Upper lobe of left lung (tissue), 6 donors: ENCODE results near the gene TMEM129. TPM values are rescaled to one million over a fixed set of nuclear protein-coding genes. Genes with fewer than 3 reads are reported as not detected.

ENCODE experiments used
- ATAC-seq, 2 donors: fragments of 200-7000 bp; cut with Tn5 transposase; one replicate each; pipeline ENCODE4 v1.9.1; 2022; ENCODE audit warnings: mild to moderate bottlenecking in 2 of 2, moderate library complexity in 2 of 2; ENCODE audit not compliant: low FRiP score in 2 of 2
- DNase-seq, 2 donors: peaks; one replicate each; pipeline ENCODE4 v3.0.0-alpha.2; 2019 to 2020
- H3K27ac ChIP-seq, 4 donors: fragments of 200-600 bp; sonication (generic); one replicate each; pipeline ENCODE4 v1.5.1; 2016 to 2019
- H3K27me3 ChIP-seq, 4 donors: fragments of 200-600 bp; sonication (generic); one replicate each; pipeline ENCODE4 v1.5.1; 2017 to 2019
- H3K36me3 ChIP-seq, 4 donors: fragments of 200-600 bp; sonication (generic); one replicate each; pipeline ENCODE4 v1.5.1; 2016 to 2019
- H3K4me1 ChIP-seq, 4 donors: fragments of 200-600 bp; sonication (generic); one replicate each; pipeline ENCODE4 v1.5.1; 2018 to 2019
- H3K4me3 ChIP-seq, 4 donors: fragments of 200-600 bp; sonication (generic); one replicate each; pipeline ENCODE4 v1.5.1; 2017 to 2019; ENCODE audit warnings: mild to moderate bottlenecking in 2 of 4, moderate library complexity in 1 of 4
- H3K9me3 ChIP-seq, 4 donors: fragments of 200-600 bp; sonication (generic); one replicate each; pipeline ENCODE4 v1.5.1; 2018 to 2019
- CTCF ChIP-seq, 6 experiments: fragments of 450-650 bp in 4 of 6; fragments of 200-600 bp in 2 of 6; sonication (generic) in 2 of 6; IDR thresholded peaks; one replicate each; pipeline ENCODE4 v1.5.1; 2016 to 2019; ENCODE audit warnings: antibody characterized with exemption in 6 of 6
- EP300 ChIP-seq, 4 donors: sonication (generic); formaldehyde crosslinking; IDR thresholded peaks; one replicate each; pipeline ENCODE4 v1.5.1; 2017; ENCODE audit warnings: antibody characterized with exemption in 4 of 4, control low read depth in 2 of 4
- POLR2A ChIP-seq, 4 donors: fragments of 450-650 bp; IDR thresholded peaks; one replicate each; pipeline ENCODE4 v1.5.1; 2016 to 2017; ENCODE audit warnings: antibody characterized with exemption in 4 of 4, mild to moderate bottlenecking in 2 of 4
- POLR2AphosphoS5 ChIP-seq, 2 donors: sonication (generic); formaldehyde crosslinking; IDR thresholded peaks; one replicate each; pipeline ENCODE4 v1.5.1; 2017; ENCODE audit warnings: antibody characterized with exemption in 2 of 2
- WGBS, 2 donors: methylation state at CpG; one replicate each; pipeline ENCODE4 v1.1.5; 2017 to 2018; 5-methylcytosine and 5-hydroxymethylcytosine counted together
- total RNA-seq, 6 donors: library from RNA; depleted of rRNA in 4 of 6; stranded (reverse); fragments of >200 nt in 4 of 6; gene quantifications; one replicate each; pipeline versions ENCODE4 v1.1.0 to v1.2.1, GENCODE V29; 2016 to 2021
- donor health status: DM: no; HTN: no; CAD: no; lungs with moderate emphysema.
- donor health status: DM: no; HTN: yes; CAD: no; lungs with severe emphysema.

The TMEM129 gene
- total RNA-seq, 6 donors from 2014 or later = 38.9 to 99.1 (median 49.6) TPM

- H3K27ac ChIP-seq = no peak overlapping the region
- TF ChIP-seq EP300 (IDR thresholded peaks at IDR 0.05) (no peak), POLR2A (IDR thresholded peaks at IDR 0.05) (no peak)
- H3K36me3 ChIP-seq = no peaks in the 10 kb centered on the region
- peaks cover 0 to 8% (median 1%) of the 10 kb centered on the region in 4 donors for H3K27me3 ChIP-seq
- H3K4me3 ChIP-seq = no peak overlapping the region
- WGBS, 2 donors = 86 to 89% methylated on average over 13 to 20 of the region's 20 CpGs
- DNase-seq = no peak
- ATAC-seq = no peak
- peaks cover 36 to 53% (median 37%) of the 10 kb centered on the region in 4 donors for H3K4me1 ChIP-seq
- H3K9me3 ChIP-seq = no peaks in the 10 kb centered on the region
These were observed 41.3 kb upstream of the TMEM129 start for GRCh38 chr4:1762264-1763010.

- Histone ChIP-seq H3K9me3 (no peaks in the 10 kb centered on the region), H3K27me3 (no peaks in the 10 kb centered on the region), H3K36me3 (no peaks in the 10 kb centered on the region), H3K4me3 (no peak overlapping the region), H3K27ac (peak overlapping the region in 2 of 4 donors; percentile 63 to 79), H3K4me1 (peaks cover 27 to 43% (median 29%) of the 10 kb centered on the region in 4 donors)
- no peak for ATAC-seq
- no peak for TF ChIP-seq EP300 (IDR thresholded peaks at IDR 0.05)
- TF ChIP-seq POLR2A (IDR thresholded peaks at IDR 0.05) = no peak
- no peak for TF ChIP-seq POLR2AphosphoS5 (IDR thresholded peaks at IDR 0.05)
- TF ChIP-seq CTCF (IDR thresholded peaks at IDR 0.05) = no peak
- WGBS, 2 donors = 76% methylated on average over 15 of the region's 32 CpGs; no CpG with 5 or more reads in 1 of the 2 donors
- DNase-seq = no peak
These were observed 40.1 kb upstream of the TMEM129 start for GRCh38 chr4:1761130-1761689.

- Histone ChIP-seq H3K27ac (peak overlapping the region; percentile 56 to 79 (median 66)), H3K9me3 (no peaks in the 10 kb centered on the region), H3K27me3 (no peaks in the 10 kb centered on the region), H3K36me3 (no peaks in the 10 kb centered on the region), H3K4me1 (peaks cover 26 to 43% (median 28%) of the 10 kb centered on the region in 4 donors), H3K4me3 (no peak overlapping the region)
- DNase-seq (no peak), ATAC-seq (no peak)
- 19 to 36% methylated on average over 7 to 12 of the region's 25 CpGs for WGBS, 2 donors
- no peak for TF ChIP-seq CTCF (IDR thresholded peaks at IDR 0.05)
- no peak for TF ChIP-seq POLR2A (IDR thresholded peaks at IDR 0.05)
- TF ChIP-seq EP300 (IDR thresholded peaks at IDR 0.05) = no peak
- TF ChIP-seq POLR2AphosphoS5 (IDR thresholded peaks at IDR 0.05) = no peak
These were observed 39.5 kb upstream of the TMEM129 start for GRCh38 chr4:1760521-1761071.

- Histone ChIP-seq H3K27me3 (no peaks in the 10 kb centered on the region), H3K9me3 (no peaks in the 10 kb centered on the region), H3K27ac (peak overlapping the region; percentile 56 to 79 (median 66)), H3K4me1 (peaks cover 27 to 42% (median 29%) of the 10 kb centered on the region in 4 donors), H3K4me3 (no peak overlapping the region), H3K36me3 (no peaks in the 10 kb centered on the region)
- ATAC-seq (no peak), DNase-seq (no peak)
- WGBS, 2 donors = 56% methylated on average over 7 of the region's 13 CpGs; no CpG with 5 or more reads in 1 of the 2 donors
- TF ChIP-seq EP300 (IDR thresholded peaks at IDR 0.05) (peak in 2 of 4 donors; percentile 19 to 29), CTCF (IDR thresholded peaks at IDR 0.05) (no peak), POLR2A (IDR thresholded peaks at IDR 0.05) (no peak), POLR2AphosphoS5 (IDR thresholded peaks at IDR 0.05) (peak in 1 of 2 donors; percentile 46)
These were observed 38.7 kb upstream of the TMEM129 start for GRCh38 chr4:1759818-1760223.

GRCh38 chr4:1759170-1759817 lies 38.2 kb upstream of the TMEM129 start:
- 81 to 86% methylated on average over 1 to 15 of the region's 19 CpGs for WGBS, 2 donors

More at GRCh38 chr4:1759170-1759817, 38.2 kb upstream of the TMEM129 start:
- H3K4me1 ChIP-seq = peaks cover 27 to 39% (median 29%) of the 10 kb centered on the region in 4 donors
- H3K27me3 ChIP-seq = no peaks in the 10 kb centered on the region
- H3K9me3 ChIP-seq = no peaks in the 10 kb centered on the region
- H3K27ac ChIP-seq = peak overlapping the region; percentile 12 to 79 (median 62)
- TF ChIP-seq EP300 (IDR thresholded peaks at IDR 0.05) (no peak), POLR2A (IDR thresholded peaks at IDR 0.05) (no peak), POLR2AphosphoS5 (IDR thresholded peaks at IDR 0.05) (no peak), CTCF (IDR thresholded peaks at IDR 0.05) (no peak)
- ATAC-seq = no peak
- peak in 1 of 2 donors; percentile 50 for DNase-seq
- no peak overlapping the region for H3K4me3 ChIP-seq
- H3K36me3 ChIP-seq = no peaks in the 10 kb centered on the region
